HepG2 (cell line): ENCODE data around the gene MVB12A. TPM values are rescaled to one million over a fixed set of nuclear protein-coding genes. Genes with fewer than 3 reads are reported as not detected.
A peak's percentile ranks its signal among the peaks of the same experiment; 100 is the strongest.

ENCODE experiments used
- CCAR2 ChIP-seq: fragments of 200-400 bp; formaldehyde crosslinking; optimal IDR thresholded peaks from 2 replicates; pipeline ENCODE3; 2018; ENCODE audit warnings: low read depth, mild to moderate bottlenecking, low read length, moderate library complexity
- FOXA1 ChIP-seq, 2 experiments: fragments of 450-650 bp in 1 of 2; sonication (generic) in 1 of 2; formaldehyde crosslinking in 1 of 2; IDR thresholded peaks; 2 replicates each; pipeline versions ENCODE4 v1.4.0 to v1.6.1; 2016 to 2020; ENCODE audit warnings: missing genetic modification reagents in 1 of 2
- GABPB1 ChIP-seq: IDR thresholded peaks from 2 replicates; pipeline ENCODE4 v1.6.1; 2016; ENCODE audit warnings: mild to moderate bottlenecking, missing genetic modification reagents, moderate library complexity, missing compliant biosample characterization
- HOXA5 ChIP-seq: sonication (generic); formaldehyde crosslinking; IDR thresholded peaks from 2 replicates; pipeline ENCODE4 v1.4.0; 2020; ENCODE audit warnings: missing genetic modification reagents
- KDM4B ChIP-seq: sonication (generic); formaldehyde crosslinking; IDR thresholded peaks from 2 replicates; pipeline ENCODE4 v1.4.0; 2020; ENCODE audit warnings: missing genetic modification reagents
- KLF13 ChIP-seq: sonication (generic); formaldehyde crosslinking; IDR thresholded peaks from 2 replicates; pipeline ENCODE4 v1.4.0; 2020; ENCODE audit warnings: mild to moderate bottlenecking, missing genetic modification reagents
- SP4 ChIP-seq: sonication (generic); formaldehyde crosslinking; IDR thresholded peaks from 2 replicates; pipeline ENCODE4 v1.8.1; 2023; ENCODE audit warnings: mild to moderate bottlenecking, missing genetic modification reagents
- ZNF207 ChIP-seq: fragments of 450-650 bp; IDR thresholded peaks from 2 replicates; pipeline ENCODE4 v1.6.1; 2016; ENCODE audit warnings: antibody characterized with exemption, borderline replicate concordance
- ZNF431 ChIP-seq: sonication (generic); formaldehyde crosslinking; IDR thresholded peaks from 2 replicates; pipeline ENCODE4 v1.9.0; 2022; ENCODE audit warnings: missing genetic modification reagents, low read depth, mild to moderate bottlenecking, borderline replicate concordance
- ZNF619 ChIP-seq: sonication (generic); formaldehyde crosslinking; IDR thresholded peaks from 2 replicates; pipeline ENCODE4 v1.4.0; 2020; ENCODE audit warnings: mild to moderate bottlenecking, missing genetic modification reagents
- polyA plus RNA-seq, 8 experiments: library from polyadenylated mRNA; depleted of rRNA in 3 of 8; stranded (reverse) in 7 of 8; unstranded in 1 of 8; fragments of >200 nt; fragmentation: Illumina TruSeq in 4 of 8; extraction: Trizol in 4 of 8; gene quantifications; 2 replicates each; pipeline versions ENCODE4 v1.2.1 to v1.2.3, GENCODE V29; 2011 to 2016; ENCODE audit warnings: low read depth in 4 of 8, missing spikeins in 1 of 8, mixed read lengths in 1 of 8; ENCODE audit not compliant: insufficient read depth in 1 of 8
- total RNA-seq, 5 experiments: library from RNA; depleted of rRNA; stranded (reverse); fragments of >200 nt; fragmentation: Illumina TruSeq; extraction: Trizol; gene quantifications; 2 replicates each; pipeline ENCODE4 v1.2.3, GENCODE V29; 2016; ENCODE audit warnings: low read depth in 1 of 5
- TF ChIP-seq, protein P1 (sequence below): sonication (generic); formaldehyde crosslinking; IDR thresholded peaks from 2 replicates; pipeline ENCODE4 v1.4.0; 2020; ENCODE audit warnings: missing genetic modification reagents, borderline replicate concordance
- TF ChIP-seq, protein P2 (sequence below): sonication (generic); formaldehyde crosslinking; IDR thresholded peaks from 2 replicates; pipeline ENCODE4 v1.5.1; 2020; ENCODE audit warnings: missing genetic modification reagents, mild to moderate bottlenecking, borderline replicate concordance
- TF ChIP-seq, protein P3 (sequence below): sonication (generic); formaldehyde crosslinking; IDR thresholded peaks from 2 replicates; pipeline ENCODE4 v1.4.0; 2020; ENCODE audit warnings: missing genetic modification reagents
- TF ChIP-seq, protein P4 (sequence below): fragments of 450-650 bp; IDR thresholded peaks from 2 replicates; pipeline ENCODE4 v1.6.1; 2016
- TF ChIP-seq, protein P5 (sequence below): sonication (generic); formaldehyde crosslinking; IDR thresholded peaks from 2 replicates; pipeline ENCODE4 v1.5.0; 2020; ENCODE audit warnings: missing genetic modification reagents, mild to moderate bottlenecking, borderline replicate concordance

Gene MVB12A
- total and polyA plus RNA-seq, 2 of the 13 experiments (the other 11 are each of a cell fraction or from before 2014, with no cell fraction given), result 35.7 to 36.1 TPM

DNA sequence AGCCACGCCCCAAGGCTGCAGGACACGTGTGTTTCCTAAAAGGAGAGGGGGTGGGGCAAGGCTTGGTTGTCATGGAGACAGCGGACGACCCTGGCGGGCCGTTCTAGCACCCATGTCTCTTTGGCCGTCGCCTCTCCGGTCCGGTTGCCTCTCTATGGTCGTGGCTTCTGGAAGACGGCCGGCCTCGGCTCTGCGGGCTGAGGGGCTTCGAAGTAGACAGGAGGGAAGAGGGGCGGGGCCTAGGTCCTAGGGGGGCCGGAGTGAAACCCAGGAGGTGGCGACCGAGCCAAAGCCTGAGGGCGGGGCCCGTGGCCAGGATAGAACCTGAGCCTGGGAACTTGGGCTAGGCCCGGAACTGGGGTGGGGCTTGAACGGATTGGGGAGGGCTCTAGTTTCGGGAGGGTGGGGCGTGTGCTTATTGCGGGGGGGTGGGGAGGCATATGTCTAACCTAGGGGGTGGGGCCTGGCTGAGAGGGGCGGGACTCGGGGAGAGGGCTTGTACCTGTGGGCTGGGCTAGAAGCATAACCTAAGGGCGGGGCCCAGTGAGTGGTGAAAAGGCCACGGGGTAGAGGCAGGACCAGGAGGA is 49.7 kb downstream of the MVB12A start (continued):
- TF ChIP-seq, protein P1, sequence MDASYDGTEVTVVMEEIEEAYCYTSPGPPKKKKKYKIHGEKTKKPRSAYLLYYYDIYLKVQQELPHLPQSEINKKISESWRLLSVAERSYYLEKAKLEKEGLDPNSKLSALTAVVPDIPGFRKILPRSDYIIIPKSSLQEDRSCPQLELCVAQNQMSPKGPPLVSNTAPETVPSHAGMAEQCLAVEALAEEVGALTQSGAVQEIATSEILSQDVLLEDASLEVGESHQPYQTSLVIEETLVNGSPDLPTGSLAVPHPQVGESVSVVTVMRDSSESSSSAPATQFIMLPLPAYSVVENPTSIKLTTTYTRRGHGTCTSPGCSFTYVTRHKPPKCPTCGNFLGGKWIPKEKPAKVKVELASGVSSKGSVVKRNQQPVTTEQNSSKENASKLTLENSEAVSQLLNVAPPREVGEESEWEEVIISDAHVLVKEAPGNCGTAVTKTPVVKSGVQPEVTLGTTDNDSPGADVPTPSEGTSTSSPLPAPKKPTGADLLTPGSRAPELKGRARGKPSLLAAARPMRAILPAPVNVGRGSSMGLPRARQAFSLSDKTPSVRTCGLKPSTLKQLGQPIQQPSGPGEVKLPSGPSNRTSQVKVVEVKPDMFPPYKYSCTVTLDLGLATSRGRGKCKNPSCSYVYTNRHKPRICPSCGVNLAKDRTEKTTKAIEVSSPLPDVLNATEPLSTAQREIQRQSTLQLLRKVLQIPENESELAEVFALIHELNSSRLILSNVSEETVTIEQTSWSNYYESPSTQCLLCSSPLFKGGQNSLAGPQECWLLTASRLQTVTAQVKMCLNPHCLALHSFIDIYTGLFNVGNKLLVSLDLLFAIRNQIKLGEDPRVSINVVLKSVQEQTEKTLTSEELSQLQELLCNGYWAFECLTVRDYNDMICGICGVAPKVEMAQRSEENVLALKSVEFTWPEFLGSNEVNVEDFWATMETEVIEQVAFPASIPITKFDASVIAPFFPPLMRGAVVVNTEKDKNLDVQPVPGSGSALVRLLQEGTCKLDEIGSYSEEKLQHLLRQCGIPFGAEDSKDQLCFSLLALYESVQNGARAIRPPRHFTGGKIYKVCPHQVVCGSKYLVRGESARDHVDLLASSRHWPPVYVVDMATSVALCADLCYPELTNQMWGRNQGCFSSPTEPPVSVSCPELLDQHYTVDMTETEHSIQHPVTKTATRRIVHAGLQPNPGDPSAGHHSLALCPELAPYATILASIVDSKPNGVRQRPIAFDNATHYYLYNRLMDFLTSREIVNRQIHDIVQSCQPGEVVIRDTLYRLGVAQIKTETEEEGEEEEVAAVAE (CRISPR knock-in tag), result no peak
- TF ChIP-seq, protein P2, sequence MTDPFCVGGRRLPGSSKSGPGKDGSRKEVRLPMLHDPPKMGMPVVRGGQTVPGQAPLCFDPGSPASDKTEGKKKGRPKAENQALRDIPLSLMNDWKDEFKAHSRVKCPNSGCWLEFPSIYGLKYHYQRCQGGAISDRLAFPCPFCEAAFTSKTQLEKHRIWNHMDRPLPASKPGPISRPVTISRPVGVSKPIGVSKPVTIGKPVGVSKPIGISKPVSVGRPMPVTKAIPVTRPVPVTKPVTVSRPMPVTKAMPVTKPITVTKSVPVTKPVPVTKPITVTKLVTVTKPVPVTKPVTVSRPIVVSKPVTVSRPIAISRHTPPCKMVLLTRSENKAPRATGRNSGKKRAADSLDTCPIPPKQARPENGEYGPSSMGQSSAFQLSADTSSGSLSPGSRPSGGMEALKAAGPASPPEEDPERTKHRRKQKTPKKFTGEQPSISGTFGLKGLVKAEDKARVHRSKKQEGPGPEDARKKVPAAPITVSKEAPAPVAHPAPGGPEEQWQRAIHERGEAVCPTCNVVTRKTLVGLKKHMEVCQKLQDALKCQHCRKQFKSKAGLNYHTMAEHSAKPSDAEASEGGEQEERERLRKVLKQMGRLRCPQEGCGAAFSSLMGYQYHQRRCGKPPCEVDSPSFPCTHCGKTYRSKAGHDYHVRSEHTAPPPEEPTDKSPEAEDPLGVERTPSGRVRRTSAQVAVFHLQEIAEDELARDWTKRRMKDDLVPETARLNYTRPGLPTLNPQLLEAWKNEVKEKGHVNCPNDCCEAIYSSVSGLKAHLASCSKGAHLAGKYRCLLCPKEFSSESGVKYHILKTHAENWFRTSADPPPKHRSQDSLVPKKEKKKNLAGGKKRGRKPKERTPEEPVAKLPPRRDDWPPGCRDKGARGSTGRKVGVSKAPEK (CRISPR knock-in tag), result no peak
- TF ChIP-seq, protein P3, sequence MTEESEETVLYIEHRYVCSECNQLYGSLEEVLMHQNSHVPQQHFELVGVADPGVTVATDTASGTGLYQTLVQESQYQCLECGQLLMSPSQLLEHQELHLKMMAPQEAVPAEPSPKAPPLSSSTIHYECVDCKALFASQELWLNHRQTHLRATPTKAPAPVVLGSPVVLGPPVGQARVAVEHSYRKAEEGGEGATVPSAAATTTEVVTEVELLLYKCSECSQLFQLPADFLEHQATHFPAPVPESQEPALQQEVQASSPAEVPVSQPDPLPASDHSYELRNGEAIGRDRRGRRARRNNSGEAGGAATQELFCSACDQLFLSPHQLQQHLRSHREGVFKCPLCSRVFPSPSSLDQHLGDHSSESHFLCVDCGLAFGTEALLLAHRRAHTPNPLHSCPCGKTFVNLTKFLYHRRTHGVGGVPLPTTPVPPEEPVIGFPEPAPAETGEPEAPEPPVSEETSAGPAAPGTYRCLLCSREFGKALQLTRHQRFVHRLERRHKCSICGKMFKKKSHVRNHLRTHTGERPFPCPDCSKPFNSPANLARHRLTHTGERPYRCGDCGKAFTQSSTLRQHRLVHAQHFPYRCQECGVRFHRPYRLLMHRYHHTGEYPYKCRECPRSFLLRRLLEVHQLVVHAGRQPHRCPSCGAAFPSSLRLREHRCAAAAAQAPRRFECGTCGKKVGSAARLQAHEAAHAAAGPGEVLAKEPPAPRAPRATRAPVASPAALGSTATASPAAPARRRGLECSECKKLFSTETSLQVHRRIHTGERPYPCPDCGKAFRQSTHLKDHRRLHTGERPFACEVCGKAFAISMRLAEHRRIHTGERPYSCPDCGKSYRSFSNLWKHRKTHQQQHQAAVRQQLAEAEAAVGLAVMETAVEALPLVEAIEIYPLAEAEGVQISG (CRISPR knock-in tag), result peak; percentile 98
- no peak for TF ChIP-seq KLF13 (CRISPR knock-in tag)
- TF ChIP-seq, protein P4, sequence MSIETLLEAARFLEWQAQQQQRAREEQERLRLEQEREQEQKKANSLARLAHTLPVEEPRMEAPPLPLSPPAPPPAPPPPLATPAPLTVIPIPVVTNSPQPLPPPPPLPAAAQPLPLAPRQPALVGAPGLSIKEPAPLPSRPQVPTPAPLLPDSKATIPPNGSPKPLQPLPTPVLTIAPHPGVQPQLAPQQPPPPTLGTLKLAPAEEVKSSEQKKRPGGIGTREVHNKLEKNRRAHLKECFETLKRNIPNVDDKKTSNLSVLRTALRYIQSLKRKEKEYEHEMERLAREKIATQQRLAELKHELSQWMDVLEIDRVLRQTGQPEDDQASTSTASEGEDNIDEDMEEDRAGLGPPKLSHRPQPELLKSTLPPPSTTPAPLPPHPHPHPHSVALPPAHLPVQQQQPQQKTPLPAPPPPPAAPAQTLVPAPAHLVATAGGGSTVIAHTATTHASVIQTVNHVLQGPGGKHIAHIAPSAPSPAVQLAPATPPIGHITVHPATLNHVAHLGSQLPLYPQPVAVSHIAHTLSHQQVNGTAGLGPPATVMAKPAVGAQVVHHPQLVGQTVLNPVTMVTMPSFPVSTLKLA, result peak; percentile 73
- peak; percentile 54; the same call in 1 of the 2 replicates for TF ChIP-seq HOXA5 (CRISPR knock-in tag)
- peak; percentile 29; the same call in 1 of the 2 replicates for TF ChIP-seq GABPB1 (CRISPR knock-in tag)
- TF ChIP-seq ZNF619, result peak; percentile 73; the same call in 1 of the 2 replicates
- no peak for TF ChIP-seq ZNF207
- no peak for TF ChIP-seq KDM4B
- TF ChIP-seq SP4 (CRISPR knock-in tag), result peak; percentile 26; the same call in 1 of the 2 replicates
- TF ChIP-seq FOXA1 (IDR thresholded peaks at IDR 0.05), result no peak
- TF ChIP-seq FOXA1 (CRISPR knock-in tag; IDR thresholded peaks at IDR 0.05), result no peak
- no peak for TF ChIP-seq ZNF431
- TF ChIP-seq, protein P5, sequence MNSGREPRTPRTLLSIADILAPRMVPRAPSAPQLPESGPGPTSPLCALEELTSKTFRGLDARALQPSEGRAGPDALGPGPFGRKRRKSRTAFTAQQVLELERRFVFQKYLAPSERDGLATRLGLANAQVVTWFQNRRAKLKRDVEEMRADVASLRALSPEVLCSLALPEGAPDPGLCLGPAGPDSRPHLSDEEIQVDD, result no peak
- no peak for TF ChIP-seq CCAR2
